A673 (cell line): Measurements from ENCODE around the gene FRAS1. TPM values are rescaled to one million over a fixed set of nuclear protein-coding genes. Genes with fewer than 3 reads are reported as not detected.

Experiments
- BruUV-seq: library from RNA; stranded (reverse); fragments of 400-500 nt; replicated peaks from 2 replicates; lab custom pipeline; 2021; lab: Mats Ljungman, UMichigan
- CTCF ChIA-PET: fragments of 300-600 bp; sonication (Branson Sonifier 250); formaldehyde crosslinking; loops from one replicate; lab custom pipeline; 2022; ENCODE audit warnings: antibody characterized with exemption; lab: Charles Lee
- POLR2A ChIA-PET: fragments of 300-600 bp; sonication (Branson Sonifier 250); formaldehyde crosslinking; loops from one replicate; lab custom pipeline; 2022; ENCODE audit warnings: antibody characterized with exemption; ENCODE audit not compliant: low non-redundant PET; lab: Charles Lee
- DNase-seq: peaks from one replicate; pipeline ENCODE4 v3.0.0-alpha.2; 2015; ENCODE audit warnings: low spot score
- H3K27ac ChIP-seq: fragments of 200-600 bp; sonication (generic); 2 replicates; pipeline ENCODE4 v1.5.1; 2016; ENCODE audit warnings: mixed run types, low read depth, mild to moderate bottlenecking, mixed read lengths, antibody characterized with exemption, low read length; ENCODE audit not compliant: poor library complexity, severe bottlenecking
- H3K27me3 ChIP-seq: fragments of 200-600 bp; sonication (generic); replicated peaks from 2 replicates; pipeline ENCODE4 v1.6.1; 2017; ENCODE audit warnings: mixed run types, low read depth, mild to moderate bottlenecking, mixed read lengths, antibody characterized with exemption, low read length; ENCODE audit not compliant: insufficient read depth, poor library complexity
- H3K36me3 ChIP-seq: fragments of 200-600 bp; sonication (generic); 2 replicates; pipeline ENCODE4 v1.6.1; 2016; ENCODE audit warnings: mixed run types, mild to moderate bottlenecking, mixed read lengths, antibody characterized with exemption, low read length; ENCODE audit not compliant: insufficient read depth, poor library complexity, severe bottlenecking
- H3K4me1 ChIP-seq: fragments of 200-600 bp; sonication (generic); 2 replicates; pipeline ENCODE4 v1.6.1; 2017; ENCODE audit warnings: mixed run types, mild to moderate bottlenecking, mixed read lengths, antibody characterized with exemption, low read length; ENCODE audit not compliant: insufficient read depth, poor library complexity, severe bottlenecking
- H3K4me3 ChIP-seq: fragments of 200-600 bp; sonication (generic); 2 replicates; pipeline ENCODE4 v1.5.1; 2016; ENCODE audit warnings: low read depth, mixed run types, mild to moderate bottlenecking, mixed read lengths, low read length; ENCODE audit not compliant: poor library complexity, severe bottlenecking
- H3K9me3 ChIP-seq: fragments of 200-600 bp; sonication (generic); 2 replicates; pipeline ENCODE4 v1.6.1; 2016; ENCODE audit warnings: mixed run types, low read depth, mild to moderate bottlenecking, mixed read lengths, antibody characterized with exemption, low read length; ENCODE audit not compliant: poor library complexity, severe bottlenecking
- EZH2 ChIP-seq: fragments of 200-600 bp; sonication (generic); IDR thresholded peaks from 2 replicates; pipeline ENCODE4 v1.6.1; 2017; ENCODE audit warnings: borderline replicate concordance, low read depth, mild to moderate bottlenecking, mixed read lengths, antibody characterized with exemption, low read length; ENCODE audit not compliant: poor library complexity, severe bottlenecking
- intact Hi-C: fragments of 100-400 bp; cut with micrococcal nuclease; formaldehyde crosslinking; loops from one replicate; pipeline ENCODE4 v1.10.0; 2022; ENCODE audit not compliant: unreplicated experiment
- total RNA-seq: library from RNA; stranded (reverse); gene quantifications from 2 replicates; pipeline ENCODE4 v1.2.3, GENCODE V29; 2021
- TF ChIP-seq, protein P1 (sequence below): fragments of 300-800, 200-600 bp; sonication (generic); conservative IDR thresholded peaks from 2 replicates; pipeline ENCODE4 v1.5.1; 2017; ENCODE audit warnings: low read depth, mild to moderate bottlenecking, antibody characterized with exemption, low read length, moderate library complexity, mixed read lengths

Gene FRAS1
- total RNA-seq, 1 experiment from 2014 or later = 0.06 TPM

DNA sequence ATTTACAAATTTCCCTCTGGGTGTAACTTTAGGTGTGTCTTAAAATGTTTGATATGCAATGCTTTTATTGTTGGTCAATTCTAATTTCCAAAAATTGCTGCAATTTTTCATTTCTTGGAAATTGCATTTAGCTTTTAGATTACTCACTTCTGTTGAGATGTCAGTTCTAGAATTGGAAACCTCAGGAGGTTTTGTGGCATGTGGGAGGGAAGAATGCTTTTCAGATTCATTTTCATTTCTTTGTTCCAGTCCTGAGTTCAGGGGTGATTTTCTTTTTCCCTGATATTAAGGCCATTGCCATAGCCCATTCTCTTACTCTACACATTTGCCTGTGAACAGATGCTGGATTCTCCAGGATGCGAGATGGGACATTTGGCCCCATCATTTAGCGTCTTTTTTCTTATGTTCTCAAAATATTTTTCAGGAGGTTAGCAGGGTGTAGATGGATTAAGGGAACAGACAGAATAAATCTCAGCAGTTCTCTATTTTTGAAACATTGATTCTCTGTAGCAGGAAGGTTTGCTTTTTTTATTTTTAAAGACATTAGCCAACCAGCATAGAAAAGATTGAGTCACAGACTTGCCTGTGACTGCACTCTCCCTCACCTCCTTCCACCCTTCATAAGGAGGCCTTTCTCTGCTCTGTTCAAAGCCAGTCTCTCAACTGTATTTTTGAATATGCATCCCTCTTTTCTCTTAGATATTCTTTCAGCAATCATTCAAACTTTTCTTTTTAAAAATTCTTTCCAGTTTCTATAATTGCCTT, 256.0 kb downstream of the FRAS1 start:
- no peaks in the 10 kb centered on the region for H3K27me3 ChIP-seq
- H3K36me3 ChIP-seq = no peaks in the 10 kb centered on the region
- no peak for DNase-seq
- CTCF ChIA-PET = no interaction called here
- no peaks in the 10 kb centered on the region for H3K4me1 ChIP-seq
- POLR2A ChIA-PET = no interaction called here
- H3K27ac ChIP-seq = no peak overlapping the region
- intact Hi-C loops = no loop called here
- TF ChIP-seq, protein P1, sequence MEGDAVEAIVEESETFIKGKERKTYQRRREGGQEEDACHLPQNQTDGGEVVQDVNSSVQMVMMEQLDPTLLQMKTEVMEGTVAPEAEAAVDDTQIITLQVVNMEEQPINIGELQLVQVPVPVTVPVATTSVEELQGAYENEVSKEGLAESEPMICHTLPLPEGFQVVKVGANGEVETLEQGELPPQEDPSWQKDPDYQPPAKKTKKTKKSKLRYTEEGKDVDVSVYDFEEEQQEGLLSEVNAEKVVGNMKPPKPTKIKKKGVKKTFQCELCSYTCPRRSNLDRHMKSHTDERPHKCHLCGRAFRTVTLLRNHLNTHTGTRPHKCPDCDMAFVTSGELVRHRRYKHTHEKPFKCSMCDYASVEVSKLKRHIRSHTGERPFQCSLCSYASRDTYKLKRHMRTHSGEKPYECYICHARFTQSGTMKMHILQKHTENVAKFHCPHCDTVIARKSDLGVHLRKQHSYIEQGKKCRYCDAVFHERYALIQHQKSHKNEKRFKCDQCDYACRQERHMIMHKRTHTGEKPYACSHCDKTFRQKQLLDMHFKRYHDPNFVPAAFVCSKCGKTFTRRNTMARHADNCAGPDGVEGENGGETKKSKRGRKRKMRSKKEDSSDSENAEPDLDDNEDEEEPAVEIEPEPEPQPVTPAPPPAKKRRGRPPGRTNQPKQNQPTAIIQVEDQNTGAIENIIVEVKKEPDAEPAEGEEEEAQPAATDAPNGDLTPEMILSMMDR = no peak
- TF ChIP-seq EZH2 = no peak
- no peaks in the 10 kb centered on the region for H3K9me3 ChIP-seq
- BruUV-seq = no TSS peak
- no peak overlapping the region for H3K4me3 ChIP-seq

DNA sequence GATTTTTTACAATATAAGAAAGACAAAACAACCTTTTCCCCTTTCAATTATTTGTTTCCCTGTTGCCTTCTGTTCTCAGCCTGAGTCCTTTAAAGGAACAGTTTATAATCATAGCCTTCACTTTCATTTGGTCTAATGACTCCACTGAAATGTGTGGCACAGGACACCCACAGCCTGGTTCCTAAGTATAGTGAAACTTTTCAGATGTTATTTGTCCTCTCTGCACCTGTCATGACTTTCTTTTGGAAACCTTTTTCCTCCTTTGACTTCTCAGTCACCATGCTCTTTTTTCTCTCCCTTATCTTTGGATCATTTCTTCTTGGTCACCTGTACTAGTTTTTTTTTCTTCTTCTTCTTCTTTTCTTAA, 256.6 kb downstream of the FRAS1 start:
- BruUV-seq = no TSS peak
- intact Hi-C loops = no loop called here

DNA sequence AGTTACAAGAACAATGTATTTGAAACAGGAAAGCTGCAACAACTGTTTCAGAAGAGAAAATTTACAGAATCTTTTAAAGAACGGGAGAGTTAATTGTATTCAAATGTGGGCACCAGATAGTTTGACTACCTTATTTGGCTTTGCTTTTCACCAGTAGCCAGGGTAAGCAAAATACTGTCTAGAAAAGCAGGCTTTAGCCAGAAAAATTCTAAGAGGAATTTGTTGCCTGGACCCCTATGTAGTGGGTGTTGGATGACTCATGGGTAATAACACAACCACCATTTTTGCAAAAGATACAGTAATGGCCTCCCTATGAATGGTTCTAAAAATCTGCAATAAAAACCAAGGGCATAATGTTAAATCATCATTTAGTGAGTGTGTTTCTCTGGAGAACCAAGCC, 261.0 kb downstream of the FRAS1 start:
- no peak for DNase-seq
- Histone ChIP-seq H3K27me3 (no peaks in the 10 kb centered on the region), H3K4me3 (no peak overlapping the region), H3K27ac (no peak overlapping the region), H3K4me1 (no peaks in the 10 kb centered on the region), H3K36me3 (no peaks in the 10 kb centered on the region), H3K9me3 (no peaks in the 10 kb centered on the region)
- intact Hi-C loops = no loop called here
- BruUV-seq = no TSS peak
- TF ChIP-seq, protein P1 = no peak
- no peak for TF ChIP-seq EZH2
- CTCF ChIA-PET = no interaction called here
- POLR2A ChIA-PET = no interaction called here

More for the DNA sequence above, 256.6 kb downstream of the FRAS1 start:
- TF ChIP-seq EZH2 = no peak
- TF ChIP-seq, protein P1 = no peak
- no peak overlapping the region for H3K27ac ChIP-seq
- H3K4me3 ChIP-seq = no peak overlapping the region
- no peaks in the 10 kb centered on the region for H3K36me3 ChIP-seq
- no peaks in the 10 kb centered on the region for H3K27me3 ChIP-seq
- POLR2A ChIA-PET = no interaction called here
- DNase-seq = no peak
- no peaks in the 10 kb centered on the region for H3K4me1 ChIP-seq
- H3K9me3 ChIP-seq = no peaks in the 10 kb centered on the region
- CTCF ChIA-PET = no interaction called here
